Glutamatergic neuron (in vitro differentiated cells): ENCODE data around the gene PPP3CB. TPM values are rescaled to one million over a fixed set of nuclear protein-coding genes. Genes with fewer than 3 reads are reported as not detected.

ENCODE experiments used
- DNase-seq: peaks from one replicate; pipeline ENCODE4 v3.0.0; 2022
- H3K27ac Mint-ChIP-seq: one replicate; pipeline ENCODE4 v1.8.0; 2020; ENCODE audit warnings: mild to moderate bottlenecking, mixed read lengths, inconsistent platforms; ENCODE audit not compliant: unreplicated experiment
- H3K27me3 Mint-ChIP-seq: one replicate; pipeline ENCODE4 v1.8.0; 2020; ENCODE audit warnings: mild to moderate bottlenecking, moderate library complexity, mixed read lengths, inconsistent platforms; ENCODE audit not compliant: unreplicated experiment
- H3K36me3 Mint-ChIP-seq: one replicate; pipeline ENCODE4 v1.8.0; 2020; ENCODE audit warnings: mild to moderate bottlenecking, mixed read lengths, inconsistent platforms; ENCODE audit not compliant: unreplicated experiment
- H3K4me1 Mint-ChIP-seq: one replicate; pipeline ENCODE4 v1.8.0; 2020; ENCODE audit warnings: mild to moderate bottlenecking, low read depth, mixed read lengths, inconsistent platforms; ENCODE audit not compliant: unreplicated experiment
- H3K4me3 Mint-ChIP-seq: one replicate; pipeline ENCODE4 v1.8.0; 2020; ENCODE audit warnings: mild to moderate bottlenecking, mixed read lengths, inconsistent platforms; ENCODE audit not compliant: unreplicated experiment
- H3K9me3 Mint-ChIP-seq: one replicate; pipeline ENCODE4 v1.8.0; 2020; ENCODE audit warnings: mild to moderate bottlenecking, moderate library complexity, mixed read lengths, inconsistent platforms; ENCODE audit not compliant: unreplicated experiment
- CTCF ChIP-seq: fragments of 200-600 bp; sonication (generic); IDR thresholded peaks from one replicate; pipeline ENCODE4 v1.5.0; 2021; ENCODE audit not compliant: partially characterized antibody, unreplicated experiment
- long read RNA-seq: library from polyadenylated mRNA; unstranded; transcript quantifications from one replicate; pipeline ENCODE4 v2.0.0, GENCODE V29; 2020; ENCODE audit not compliant: unreplicated experiment
- total RNA-seq: library from RNA; stranded (reverse); fragmentation: NEBNext Ultra II Directional; extraction: Animal tissue kit (Norgen Biotek cat#: 25700); gene quantifications from one replicate; pipeline ENCODE4 v1.2.1, GENCODE V29; 2021; ENCODE audit not compliant: unreplicated experiment

PPP3CB gene
- 67.9 TPM for total RNA-seq
- long read RNA-seq, partial matches to known transcripts, result 3 of 8 reads
- long read RNA-seq, other reads (novel, unspliced or antisense), result 5 of 8 reads

GRCh38 chr10:73495884-73496674 lies at the start of gene PPP3CB:
Gene PPP3CB, minus strand, starts transcription at chr10:73496024. Its CDS starts 135 bp downstream, at chr10:73495889.
- TF ChIP-seq CTCF, result no peak
- DNase-seq, result peak; percentile 89
- peaks cover 3% of the 10 kb centered on the region for H3K27me3 Mint-ChIP-seq
- H3K4me1 Mint-ChIP-seq, result peaks cover 28% of the 10 kb centered on the region
- H3K4me3 Mint-ChIP-seq, result peak within 1 kb of the TSS; percentile 99
- no peaks in the 10 kb centered on the region for H3K36me3 Mint-ChIP-seq
- H3K27ac Mint-ChIP-seq, result peak within 1 kb of the TSS; percentile 98
- H3K9me3 Mint-ChIP-seq, result peaks cover 10% of the 10 kb centered on the region

GRCh38 chr10:73545357-73545756 lies 49.5 kb upstream of the PPP3CB start:
- DNase-seq, result no peak
- H3K4me3 Mint-ChIP-seq, result no peak overlapping the region
- H3K27ac Mint-ChIP-seq, result no peak overlapping the region
- H3K9me3 Mint-ChIP-seq, result no peaks in the 10 kb centered on the region
- no peak for TF ChIP-seq CTCF
- H3K27me3 Mint-ChIP-seq, result no peaks in the 10 kb centered on the region
- H3K4me1 Mint-ChIP-seq, result no peaks in the 10 kb centered on the region
- no peaks in the 10 kb centered on the region for H3K36me3 Mint-ChIP-seq

GRCh38 chr10:73537709-73538108 lies 41.9 kb upstream of the PPP3CB start:
- no peak for TF ChIP-seq CTCF
- Mint-ChIP-seq H3K27me3 (no peaks in the 10 kb centered on the region), H3K4me1 (no peaks in the 10 kb centered on the region), H3K27ac (no peak overlapping the region), H3K4me3 (no peak overlapping the region), H3K9me3 (no peaks in the 10 kb centered on the region), H3K36me3 (no peaks in the 10 kb centered on the region)
- no peak for DNase-seq

- no peaks in the 10 kb centered on the region for H3K27me3 Mint-ChIP-seq
- H3K9me3 Mint-ChIP-seq, result no peaks in the 10 kb centered on the region
- no peak overlapping the region for H3K4me3 Mint-ChIP-seq
- H3K4me1 Mint-ChIP-seq, result no peaks in the 10 kb centered on the region
- DNase-seq, result no peak
- TF ChIP-seq CTCF, result no peak
- no peak overlapping the region for H3K27ac Mint-ChIP-seq
- H3K36me3 Mint-ChIP-seq, result no peaks in the 10 kb centered on the region
Measured at GRCh38 chr10:73537288-73537687, 41.5 kb upstream of the PPP3CB start.

- Mint-ChIP-seq H3K4me1 (no peaks in the 10 kb centered on the region), H3K9me3 (no peaks in the 10 kb centered on the region), H3K36me3 (no peaks in the 10 kb centered on the region), H3K27me3 (no peaks in the 10 kb centered on the region), H3K4me3 (no peak overlapping the region), H3K27ac (no peak overlapping the region)
- no peak for TF ChIP-seq CTCF
- no peak for DNase-seq
Measured at GRCh38 chr10:73534857-73535256, 39.0 kb upstream of the PPP3CB start.
